ENCODE data around the gene PDXK. TPM values are rescaled to one million over a fixed set of nuclear protein-coding genes. Genes with fewer than 3 reads are reported as not detected.
A peak's percentile ranks its signal among the peaks of the same experiment; 100 is the strongest.

PDXK gene
- total RNA-seq, 1 experiment from 2014 or later = 313 TPM

DNA sequence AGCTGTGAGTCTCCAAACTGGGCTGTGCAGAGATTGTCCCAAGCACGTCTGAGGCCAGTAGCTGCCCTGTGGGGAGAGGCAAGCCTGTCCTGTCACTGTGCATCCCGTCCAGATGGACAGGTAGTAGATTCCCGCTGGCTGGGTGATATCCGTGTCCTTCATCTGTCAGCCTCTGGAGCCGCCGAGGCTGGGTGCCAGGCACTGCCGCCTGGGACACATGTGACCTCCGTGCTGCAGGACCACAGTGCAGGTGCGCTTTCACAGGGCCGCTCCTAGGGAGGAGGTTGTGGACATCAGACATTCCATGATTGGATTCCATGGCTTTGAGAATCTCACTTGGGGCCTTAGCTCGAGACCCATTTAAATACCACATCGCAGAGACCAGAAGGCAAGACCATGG, 4.7 kb downstream of the PDXK start:
- no peak for DNase-seq (ENCODE audit: low spot score)

DNA sequence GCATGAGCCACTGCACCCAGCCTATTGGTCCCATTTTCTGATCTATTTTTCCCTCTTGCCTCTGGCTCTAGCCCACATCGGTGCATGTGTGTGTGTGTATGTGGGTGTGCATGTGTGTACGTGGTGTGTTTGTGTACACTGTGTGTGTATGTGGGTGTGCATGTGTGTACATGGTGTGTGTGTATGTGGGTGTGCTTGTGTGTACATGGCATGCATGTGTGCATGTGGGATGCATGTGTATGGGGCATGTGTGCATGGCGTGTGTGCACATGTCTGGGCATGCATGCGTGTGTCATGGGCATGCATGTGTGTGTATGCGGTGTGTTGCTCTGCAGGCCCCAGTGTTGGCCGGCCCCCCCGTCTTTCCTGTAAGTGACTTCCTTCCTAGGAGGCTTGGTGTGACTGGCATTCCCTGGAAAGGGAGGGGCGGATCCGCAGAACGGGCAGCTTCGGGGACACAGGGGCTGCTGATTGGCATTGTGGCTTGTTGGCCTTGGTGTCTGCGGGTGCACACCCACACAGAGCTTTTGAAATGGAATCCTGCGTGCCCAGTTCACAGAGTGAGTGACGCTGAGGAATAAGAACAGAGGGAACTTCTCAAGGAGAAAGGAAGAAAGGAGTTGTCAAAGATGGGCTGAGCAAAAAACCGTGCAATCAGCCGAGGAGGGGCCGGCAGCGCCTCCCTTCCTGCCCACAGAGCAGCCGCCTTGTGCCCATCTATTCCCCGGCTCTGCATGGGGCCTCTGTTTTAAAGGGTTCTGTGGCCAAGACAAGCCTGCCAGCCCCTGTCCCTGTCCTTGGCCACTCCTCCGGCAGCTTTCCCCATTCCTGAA, 8.0 kb downstream of the PDXK start:
- peak; percentile 76 for DNase-seq (ENCODE audit: low spot score)

DNA sequence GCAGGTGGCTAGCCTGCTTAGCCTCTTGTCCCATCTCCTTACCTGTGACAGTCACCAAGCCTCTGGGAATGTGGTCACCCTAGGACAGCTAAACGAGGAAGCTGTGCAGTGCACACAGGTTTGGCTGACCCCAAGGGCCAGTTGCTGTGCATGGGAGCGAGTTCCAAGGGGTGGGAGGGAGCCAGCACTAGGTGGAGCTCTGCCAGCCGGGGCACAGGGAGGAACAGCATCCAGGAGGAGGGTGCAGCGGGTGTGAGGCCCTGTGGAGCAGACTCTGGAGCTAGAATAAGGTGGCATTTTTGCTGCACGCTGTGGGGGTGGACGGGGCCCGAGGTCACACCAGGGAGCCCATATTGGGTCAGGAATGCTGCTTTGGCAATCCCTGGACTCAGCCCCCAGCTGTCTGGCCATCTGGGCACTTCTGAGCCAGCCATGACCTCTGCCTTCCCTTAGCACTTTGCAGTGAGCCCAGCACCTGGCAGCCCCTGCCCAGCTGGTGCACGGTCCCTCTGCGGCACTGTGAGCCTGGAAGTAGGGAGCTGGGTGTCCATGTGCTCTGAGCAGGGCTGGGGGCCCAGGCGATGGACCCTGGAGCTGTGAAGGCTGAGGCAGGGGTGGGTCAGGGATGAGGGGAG, 8.7 kb downstream of the PDXK start:
- DNase-seq (ENCODE audit: low spot score) = peak; percentile 87

DNA sequence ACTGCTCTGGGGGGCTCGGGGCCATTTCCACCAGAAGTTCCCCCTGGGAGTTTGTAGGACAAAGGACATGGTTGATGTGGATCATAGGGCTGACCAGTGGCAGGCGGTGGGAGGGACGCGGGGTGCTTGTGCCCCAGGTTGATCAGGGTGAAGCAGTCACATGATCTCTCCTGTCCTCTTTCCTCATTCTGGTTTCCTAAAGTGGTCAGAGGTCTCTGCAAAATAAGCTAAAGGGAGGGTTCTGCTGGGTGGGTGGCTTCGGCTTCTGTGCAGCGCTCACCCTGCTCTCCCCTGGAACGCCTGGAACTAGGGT, 9.2 kb downstream of the PDXK start:
- DNase-seq (ENCODE audit: low spot score) = no peak

DNA sequence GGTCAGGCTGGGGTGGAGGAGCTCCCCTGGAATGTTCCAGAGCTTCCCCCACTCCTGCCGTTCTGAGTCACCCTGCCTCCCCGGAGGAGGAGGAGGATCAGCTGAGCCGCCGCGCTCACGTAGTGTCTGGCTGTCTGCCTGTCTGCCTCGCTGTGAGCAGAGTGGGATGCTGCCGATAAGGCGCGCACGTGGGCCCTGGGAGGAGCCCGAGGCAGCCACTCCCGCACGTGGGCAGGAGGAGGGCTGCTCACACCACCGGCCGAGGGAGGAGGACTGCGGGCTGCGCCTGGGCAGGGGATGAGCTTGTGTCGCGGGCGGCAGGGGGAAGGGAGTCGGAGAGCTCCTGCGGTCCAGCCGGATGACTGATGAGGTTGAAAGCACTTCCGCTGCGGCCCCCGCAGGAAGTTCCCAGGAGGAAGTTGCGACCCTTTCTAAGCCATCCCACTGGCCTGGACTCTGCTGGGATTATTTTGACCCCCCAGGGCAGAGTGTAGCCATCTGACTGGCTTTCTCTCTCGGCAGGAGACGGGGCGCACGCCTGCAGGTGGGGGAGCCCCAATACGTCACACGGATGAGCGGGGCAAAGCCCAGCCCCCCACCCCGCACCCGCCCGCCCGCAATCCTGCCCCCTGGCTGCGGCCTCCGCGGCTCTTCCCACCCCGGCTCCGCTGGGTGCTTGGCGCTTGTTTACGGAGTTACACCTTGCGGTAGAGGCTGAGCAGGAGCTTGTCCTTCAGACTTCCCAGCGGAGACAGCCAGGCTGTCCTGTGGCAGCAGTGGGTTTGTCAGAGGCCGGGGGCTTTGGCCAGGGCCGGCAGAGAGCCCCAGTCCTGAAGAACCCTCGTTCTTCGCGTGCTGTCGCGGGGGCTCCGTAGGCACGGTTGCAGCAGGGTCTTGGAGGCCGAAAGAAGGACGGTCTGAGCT, 9.8 kb downstream of the PDXK start:
- peak; percentile 99 for DNase-seq (ENCODE audit: low spot score)

DNA sequence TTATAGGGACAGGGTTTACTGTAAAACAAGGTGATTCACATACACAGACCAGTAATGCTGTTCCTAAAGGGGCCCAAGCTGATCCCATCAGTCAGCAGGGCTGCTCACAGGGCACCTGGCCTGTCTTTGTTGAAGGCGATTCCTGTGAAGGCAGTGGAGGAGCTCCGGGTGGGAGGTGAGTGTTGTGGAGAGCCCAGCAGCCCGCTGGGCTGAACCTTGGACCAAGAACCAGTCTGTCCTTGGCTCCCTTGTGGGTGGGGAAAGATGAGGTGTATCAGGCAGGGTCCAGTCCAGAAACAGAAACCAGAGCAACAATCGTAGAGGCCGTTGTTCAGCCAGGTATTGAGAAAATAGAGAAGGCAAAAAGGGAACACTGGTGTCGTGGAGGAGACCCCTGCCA, 12.5 kb downstream of the PDXK start:
- no peak for DNase-seq (ENCODE audit: low spot score)

DNA sequence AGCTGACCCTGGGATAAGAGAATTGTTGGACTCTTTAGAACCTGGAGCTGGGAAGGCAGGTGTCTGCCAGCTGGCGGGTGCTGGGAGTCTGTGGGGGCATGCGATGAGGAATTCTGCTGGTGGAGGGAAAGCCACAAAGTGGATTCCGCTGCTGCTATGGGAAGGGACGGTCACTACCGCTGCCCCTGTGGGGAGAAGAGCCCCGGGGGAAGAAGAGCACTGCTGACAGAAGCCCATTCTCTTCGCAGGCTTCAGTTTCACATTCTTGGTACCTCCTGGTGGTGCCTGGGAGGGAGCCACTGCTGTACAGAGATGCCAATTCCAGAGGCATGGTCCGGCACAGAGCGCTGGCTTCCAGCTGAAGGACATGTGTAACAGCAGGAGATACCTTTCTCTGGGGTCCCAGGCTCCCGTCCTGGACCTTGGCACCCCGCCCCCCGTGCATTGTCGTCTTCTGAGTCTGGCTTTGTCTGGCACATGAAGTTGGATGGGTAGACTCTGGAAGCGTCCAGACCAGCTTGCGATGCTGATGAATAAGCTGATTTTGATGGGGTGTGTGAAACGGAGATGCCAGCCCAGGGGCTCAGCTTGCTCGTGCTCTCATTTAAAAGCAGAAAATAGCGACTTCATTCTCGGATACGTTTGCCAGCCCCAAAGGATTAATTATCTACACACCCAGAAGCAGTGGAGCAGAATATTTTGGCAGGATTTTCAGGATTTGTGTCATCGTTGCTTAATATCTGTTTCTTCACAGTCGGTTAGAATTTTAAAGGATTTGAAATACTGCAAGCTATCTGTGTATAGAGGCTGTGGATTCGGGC, 13.2 kb downstream of the PDXK start:
- no peak for DNase-seq (ENCODE audit: low spot score)

DNA sequence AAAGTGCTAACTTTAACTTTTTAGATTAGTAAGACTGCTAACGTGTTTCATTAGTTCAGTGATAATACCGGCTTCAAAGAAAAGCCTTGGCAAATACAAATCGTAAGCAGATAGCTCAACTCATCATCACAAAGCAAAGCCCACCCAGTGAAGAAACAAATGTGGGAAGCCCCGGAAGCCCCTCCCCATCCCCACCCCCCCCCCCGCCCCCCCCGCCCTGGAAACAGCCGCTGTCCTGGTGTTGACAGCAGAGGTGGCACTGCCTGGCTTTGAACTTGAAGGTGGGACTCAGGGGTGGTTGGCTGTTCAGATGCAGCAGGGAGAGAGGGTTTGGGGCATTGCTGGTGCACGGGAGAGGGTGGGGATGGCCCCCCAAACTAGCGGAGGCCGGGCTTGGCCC, 14.1 kb downstream of the PDXK start:
- no peak for DNase-seq (ENCODE audit: low spot score)

DNA sequence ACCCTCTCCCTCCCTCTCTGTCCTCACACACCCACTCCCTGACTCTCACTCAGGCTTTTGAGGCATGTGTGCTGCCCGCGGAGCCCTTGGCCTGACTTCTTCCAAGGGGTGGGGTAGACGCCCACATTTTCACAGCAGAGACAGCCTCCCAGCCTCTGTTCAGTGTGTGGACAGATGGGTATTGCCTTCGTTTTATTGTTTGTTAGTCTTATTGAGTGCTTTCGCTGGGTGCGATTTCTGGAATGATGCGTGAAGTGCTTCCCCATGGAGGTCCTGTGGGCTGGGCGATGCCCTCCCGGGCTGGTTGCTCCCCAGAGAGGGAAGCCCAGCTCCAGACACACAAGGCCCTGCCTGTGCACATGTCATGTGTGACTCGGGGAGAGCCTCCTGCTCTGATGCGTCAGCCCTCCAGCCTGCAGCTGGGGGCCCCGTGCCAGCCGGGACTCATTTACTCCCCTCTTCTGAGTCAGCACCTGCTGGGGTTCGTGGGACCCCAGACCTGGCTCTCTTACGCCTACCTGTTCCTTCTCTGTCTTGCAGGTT, 14.7 kb downstream of the PDXK start:
- peak; percentile 88 for DNase-seq (ENCODE audit: low spot score)

DNA sequence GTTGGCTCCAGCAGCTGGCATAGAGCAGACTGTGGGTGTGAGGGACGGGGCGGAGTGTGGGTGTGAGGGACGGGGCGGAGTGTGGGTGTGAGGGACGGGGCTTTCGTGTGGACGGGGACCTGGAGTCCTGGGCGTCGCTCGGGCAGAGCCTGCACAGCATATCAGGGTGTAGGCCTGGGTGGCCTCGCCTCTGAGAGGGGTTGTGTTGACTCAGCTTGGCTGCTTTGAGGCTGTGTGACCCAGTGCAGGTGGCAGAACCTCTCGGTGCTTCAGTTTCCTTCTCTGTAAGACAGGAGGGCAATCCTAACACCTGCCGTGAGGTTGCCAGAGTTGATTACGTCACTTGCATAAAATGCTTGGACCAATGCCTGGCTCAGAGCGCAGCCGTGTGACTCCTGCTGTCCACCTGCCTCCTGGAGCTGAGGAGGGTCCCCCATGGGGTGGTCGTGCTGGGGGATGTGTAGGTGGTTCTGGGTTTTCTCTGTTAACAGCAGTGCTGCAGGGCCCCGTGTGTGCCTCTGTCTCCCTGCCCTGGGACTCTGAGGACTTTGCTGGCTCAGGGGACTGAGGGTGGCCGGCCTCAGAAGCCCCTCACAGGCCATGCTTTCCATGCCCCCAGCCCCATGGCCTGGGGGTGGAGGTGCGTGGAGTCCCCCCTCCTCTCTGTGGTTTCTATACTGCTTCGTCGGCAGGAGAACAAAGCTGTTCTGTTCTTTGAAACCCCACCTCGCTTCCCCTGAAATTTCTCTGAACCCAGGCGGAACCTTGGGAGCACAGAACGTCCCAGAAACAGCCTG, 15.4 kb downstream of the PDXK start:
- peak; percentile 70 for DNase-seq (ENCODE audit: low spot score)

DNA sequence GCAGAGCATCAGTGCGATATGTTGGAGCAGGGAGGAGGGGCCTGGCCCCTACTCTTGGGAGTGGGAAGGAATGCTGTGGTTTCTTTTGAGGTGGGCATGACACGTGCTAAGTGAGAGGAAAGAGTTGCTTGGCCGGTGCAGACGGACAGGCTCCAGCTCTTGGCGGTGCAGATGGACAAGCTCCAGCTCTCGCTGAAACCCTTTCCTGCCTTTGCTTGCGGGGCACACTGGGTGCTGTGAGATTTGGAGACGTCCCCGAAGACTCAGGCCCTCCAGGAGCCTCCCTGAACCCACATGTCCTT, 15.9 kb downstream of the PDXK start:
- peak; percentile 85 for DNase-seq (ENCODE audit: low spot score)

DNA sequence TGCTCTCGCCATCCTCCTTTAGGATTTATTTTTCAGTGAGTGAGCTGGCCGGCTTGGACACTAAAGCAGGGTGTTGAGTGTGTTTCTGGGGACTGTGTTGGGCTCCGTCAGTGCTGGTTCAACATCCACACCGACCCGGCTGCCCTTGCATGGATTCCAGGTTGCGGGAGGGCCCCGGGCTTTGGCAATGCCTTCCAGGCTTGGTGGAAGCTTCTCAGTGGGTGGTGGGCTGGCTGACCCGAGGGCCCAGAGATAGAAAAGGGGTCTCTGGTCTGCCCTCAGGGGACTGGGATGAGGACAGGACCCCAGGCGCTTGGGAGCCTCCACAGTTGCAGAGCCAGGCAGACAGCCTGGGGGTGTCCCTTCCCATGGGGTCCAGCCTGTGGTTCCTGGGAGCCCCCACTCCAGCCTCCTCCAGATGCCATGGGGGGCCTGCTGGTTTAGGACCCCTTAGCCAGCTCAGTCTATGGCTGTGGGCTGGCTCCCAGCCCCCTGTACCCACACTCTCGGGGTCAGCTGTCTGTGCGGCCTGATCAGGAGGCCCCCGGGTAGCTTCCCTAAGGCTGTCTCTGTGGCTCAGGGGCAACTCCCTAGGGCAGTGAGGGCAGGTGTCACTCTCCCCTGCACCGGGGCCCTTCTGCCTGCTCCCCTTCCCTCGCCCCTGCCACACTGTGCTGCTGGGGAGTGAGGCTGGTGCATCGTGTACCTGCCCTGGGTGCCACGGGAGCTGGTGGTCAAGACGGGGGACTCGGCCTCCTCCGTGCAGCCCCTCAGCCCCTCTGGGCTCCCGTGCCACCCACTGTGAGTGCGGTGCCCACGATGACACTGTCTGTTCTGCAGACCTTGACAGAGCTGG, 16.5 kb downstream of the PDXK start:
- no peak for DNase-seq (ENCODE audit: low spot score)

DNA sequence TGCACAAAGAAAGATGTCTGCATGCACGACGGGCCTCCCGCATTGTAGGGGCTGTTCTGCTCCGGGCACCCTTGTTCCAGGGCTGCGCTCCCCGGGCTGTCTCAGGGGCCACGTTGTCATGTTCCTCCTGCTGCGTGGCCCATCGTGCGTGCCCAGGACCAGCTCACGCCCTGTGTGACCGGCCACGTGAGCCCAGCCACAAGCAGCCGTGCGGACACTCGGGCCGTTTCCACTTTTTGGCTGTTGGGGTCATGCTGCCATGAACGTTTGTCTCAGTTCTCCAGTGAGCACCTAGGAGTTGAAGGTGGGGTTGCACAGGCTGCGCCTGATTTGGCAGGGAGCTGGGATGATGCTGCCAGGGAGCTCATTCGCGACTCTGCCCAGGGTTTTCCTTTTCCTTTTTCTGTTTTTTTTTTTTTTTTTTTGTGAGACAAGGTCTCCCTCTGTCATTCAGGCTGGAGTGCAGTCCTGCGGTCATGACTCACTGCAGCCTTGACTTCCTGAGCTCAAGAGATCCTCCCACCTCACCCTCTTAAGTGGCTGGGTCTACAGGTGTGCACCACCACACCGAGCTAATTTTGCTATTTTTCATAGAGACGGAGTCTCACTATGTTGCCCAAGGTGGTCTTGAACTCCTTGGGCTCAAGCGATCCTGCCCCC, 17.4 kb downstream of the PDXK start:
- no peak for DNase-seq (ENCODE audit: low spot score)

DNA sequence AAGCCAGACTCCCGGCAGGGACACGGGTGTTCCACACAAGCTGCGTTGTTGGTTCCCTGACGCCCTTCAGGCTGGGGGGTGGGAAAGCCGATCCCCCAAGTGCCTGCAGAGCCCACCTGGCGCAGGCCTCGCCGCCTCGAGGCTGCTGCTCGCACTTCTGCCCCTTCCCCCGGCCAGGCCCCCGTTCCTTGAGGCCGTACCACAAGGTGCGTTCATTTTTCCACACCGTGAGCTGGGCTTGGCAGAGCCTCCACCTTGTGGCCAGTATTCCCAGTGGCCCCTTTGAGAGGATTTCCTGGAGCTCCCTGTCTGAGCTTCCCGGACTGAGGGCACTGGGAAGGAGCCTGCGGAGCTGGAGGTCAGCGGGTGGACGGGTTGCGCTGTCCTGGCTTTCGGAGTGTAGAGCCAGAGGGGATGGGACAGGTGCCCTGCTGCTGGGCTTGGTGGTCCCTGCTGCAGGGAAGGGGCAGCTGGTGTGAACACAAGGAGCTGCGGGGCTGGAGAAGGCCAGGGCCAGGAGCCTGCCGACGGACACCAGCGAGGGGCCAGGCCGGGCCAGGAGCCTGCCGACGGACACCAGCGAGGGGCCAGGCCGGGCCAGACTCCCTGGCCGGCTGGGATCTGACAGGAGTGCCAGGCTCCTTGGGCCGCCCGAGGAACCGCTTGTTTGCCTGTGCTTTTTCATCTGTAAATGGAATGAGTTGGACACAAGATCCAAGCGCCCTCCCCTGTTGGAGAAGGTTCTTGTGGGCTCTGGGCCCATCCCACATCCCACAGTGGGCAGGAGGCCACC, 18.4 kb downstream of the PDXK start:
- DNase-seq (ENCODE audit: low spot score) = no peak

DNA sequence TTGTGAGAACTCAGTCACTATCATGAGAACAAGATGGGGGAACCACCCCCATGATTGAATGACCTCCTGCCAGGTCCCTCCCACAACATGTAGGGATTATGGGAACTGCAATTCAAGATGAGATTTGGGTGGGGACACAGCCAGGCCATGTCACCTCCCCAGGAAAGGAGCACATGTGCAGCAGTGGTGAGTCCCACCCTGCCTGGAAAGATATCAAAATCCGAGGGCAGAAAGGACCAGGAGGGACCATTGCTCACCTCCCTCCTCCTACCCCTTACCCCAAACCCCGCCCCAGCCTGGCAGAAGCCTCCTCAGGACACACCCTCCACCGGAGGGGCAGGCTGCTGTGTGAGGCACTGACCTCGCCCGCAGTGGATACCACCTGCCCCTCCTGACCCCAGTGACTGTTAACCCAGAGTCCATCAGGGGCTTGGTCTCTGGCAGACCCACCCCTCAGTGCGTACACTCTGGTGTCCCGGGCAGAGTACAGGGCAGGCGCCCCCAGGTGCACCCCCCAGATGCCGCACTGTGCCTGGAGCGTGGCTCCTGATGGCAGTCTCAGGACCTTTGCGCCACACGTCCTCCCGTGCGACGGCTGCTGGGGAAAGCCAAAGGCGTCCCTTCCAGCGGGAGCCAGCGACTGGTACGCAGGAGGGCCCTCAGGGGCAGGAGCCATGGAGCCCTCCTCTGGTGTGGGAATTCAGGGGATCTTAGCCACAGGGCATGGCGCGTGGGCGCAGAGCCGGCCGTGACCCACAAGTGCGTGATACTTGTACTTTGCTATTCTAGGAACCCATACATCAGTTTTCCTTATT, 20.9 kb downstream of the PDXK start:
- peak; percentile 61 for DNase-seq (ENCODE audit: low spot score)

DNA sequence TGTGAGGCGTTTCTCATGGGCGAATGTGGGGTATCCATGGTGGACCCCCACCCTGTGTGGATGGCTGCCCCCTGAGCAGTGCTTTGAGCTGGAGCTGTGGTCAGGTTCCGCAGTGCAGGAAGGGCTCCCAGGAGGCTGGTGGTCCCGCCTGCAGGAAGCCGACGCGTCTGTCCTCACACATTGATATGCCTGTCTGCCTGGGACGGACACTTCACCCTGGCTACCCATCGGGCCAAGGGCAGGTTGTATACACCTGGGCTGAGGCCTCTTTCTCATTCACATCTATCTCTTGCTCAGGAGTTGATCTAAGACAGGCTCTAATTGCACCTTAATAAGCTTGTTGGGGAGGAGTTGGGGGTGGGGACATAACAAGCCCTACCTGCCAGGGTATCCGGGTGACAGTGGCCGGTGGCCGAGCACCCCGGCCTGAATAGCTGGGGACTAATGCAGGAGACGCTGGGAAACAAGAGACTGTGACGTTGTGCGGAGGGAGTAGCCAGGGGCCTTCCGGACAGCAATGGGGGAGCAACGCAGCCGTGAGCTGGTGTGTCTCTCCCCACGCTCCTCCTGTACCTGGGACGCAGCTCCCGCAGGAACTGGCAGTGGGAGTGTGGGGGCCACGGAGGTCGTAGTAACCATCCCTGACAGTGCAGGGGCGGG, 21.7 kb downstream of the PDXK start:
- DNase-seq (ENCODE audit: low spot score) = no peak

Measured in A172 (cell line).